ENCODE data around the gene IRF2BPL. TPM values are rescaled to one million over a fixed set of nuclear protein-coding genes. Genes with fewer than 3 reads are reported as not detected.

The IRF2BPL gene
- total RNA-seq, 1 experiment from 2014 or later: 74.6 TPM

DNA sequence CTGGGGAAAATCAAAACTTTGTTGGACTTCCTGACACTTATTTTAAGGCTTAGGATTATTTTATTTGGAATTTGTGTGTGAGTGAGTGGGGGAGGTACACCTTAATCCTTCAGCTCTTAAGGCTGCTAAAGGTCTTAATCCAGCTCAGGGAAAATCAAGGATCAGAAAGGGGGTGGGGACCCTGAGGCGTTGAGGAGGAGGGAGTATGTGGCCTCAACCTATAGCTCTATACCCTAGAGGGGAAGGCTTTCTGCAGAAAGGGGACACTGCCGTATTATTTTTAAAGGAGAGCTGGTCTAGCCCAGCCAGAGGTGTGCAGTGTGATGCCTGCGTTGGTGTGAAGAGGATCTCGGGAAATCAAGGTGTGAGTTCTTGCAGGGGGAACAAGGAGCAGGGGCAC lies 20.0 kb downstream of the IRF2BPL start:
- TF ChIP-seq SIN3A (IDR thresholded peaks at IDR 0.05; ENCODE audit: low read depth) (no peak), SRF (IDR thresholded peaks at IDR 0.05; ENCODE audit: low read depth) (no peak), CEBPB (IDR thresholded peaks at IDR 0.05; ENCODE audit: low read depth) (no peak), EGR1 (IDR thresholded peaks at IDR 0.05; ENCODE audit: low read depth) (no peak), ELF1 (IDR thresholded peaks at IDR 0.05; ENCODE audit: borderline replicate concordance, low read depth) (no peak), JUND (IDR thresholded peaks at IDR 0.05) (no peak), ZFX (IDR thresholded peaks at IDR 0.05) (no peak), POLR2AphosphoS5 (IDR thresholded peaks at IDR 0.05; ENCODE audit: low read depth, low read length) (no peak), YY1 (IDR thresholded peaks at IDR 0.05; ENCODE audit: extremely low read depth, insufficient replicate concordance, low read depth, low read length) (no peak), RAD21 (IDR thresholded peaks at IDR 0.05; ENCODE audit: low read depth) (no peak), SP1 (IDR thresholded peaks at IDR 0.05; ENCODE audit: low read depth) (no peak), POLR2A (IDR thresholded peaks at IDR 0.05; ENCODE audit: borderline replicate concordance, extremely low read depth, insufficient read depth, insufficient read length) (no peak), EZH2 (IDR thresholded peaks at IDR 0.05) (no peak)
- TF ChIP-seq, protein P1, sequence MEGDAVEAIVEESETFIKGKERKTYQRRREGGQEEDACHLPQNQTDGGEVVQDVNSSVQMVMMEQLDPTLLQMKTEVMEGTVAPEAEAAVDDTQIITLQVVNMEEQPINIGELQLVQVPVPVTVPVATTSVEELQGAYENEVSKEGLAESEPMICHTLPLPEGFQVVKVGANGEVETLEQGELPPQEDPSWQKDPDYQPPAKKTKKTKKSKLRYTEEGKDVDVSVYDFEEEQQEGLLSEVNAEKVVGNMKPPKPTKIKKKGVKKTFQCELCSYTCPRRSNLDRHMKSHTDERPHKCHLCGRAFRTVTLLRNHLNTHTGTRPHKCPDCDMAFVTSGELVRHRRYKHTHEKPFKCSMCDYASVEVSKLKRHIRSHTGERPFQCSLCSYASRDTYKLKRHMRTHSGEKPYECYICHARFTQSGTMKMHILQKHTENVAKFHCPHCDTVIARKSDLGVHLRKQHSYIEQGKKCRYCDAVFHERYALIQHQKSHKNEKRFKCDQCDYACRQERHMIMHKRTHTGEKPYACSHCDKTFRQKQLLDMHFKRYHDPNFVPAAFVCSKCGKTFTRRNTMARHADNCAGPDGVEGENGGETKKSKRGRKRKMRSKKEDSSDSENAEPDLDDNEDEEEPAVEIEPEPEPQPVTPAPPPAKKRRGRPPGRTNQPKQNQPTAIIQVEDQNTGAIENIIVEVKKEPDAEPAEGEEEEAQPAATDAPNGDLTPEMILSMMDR (IDR thresholded peaks at IDR 0.05 in 2 of 3, conservative IDR thresholded peaks at IDR 0.05 in 1 of 3; ENCODE audit: borderline replicate concordance in 1 of 3, insufficient read depth in 1 of 3, low read depth in 2 of 3, low read length in 2 of 3): no peak
- H3K4me3 ChIP-seq (replicated peaks in 1 of 2; ENCODE audit: low read depth in 1 of 2, low read length in 2 of 2): no peak overlapping the region
- no peak overlapping the region; the same call in 1 of the 2 replicates for H3K27ac ChIP-seq (ENCODE audit: low read depth, low read length)
- H3K4me2 ChIP-seq (ENCODE audit: low read length): peak overlapping the region; percentile 61; the same call in 1 of the 2 replicates
- no peaks in the 10 kb centered on the region for H3K36me3 ChIP-seq (ENCODE audit: control insufficient read depth in 1 of 2, insufficient read depth in 2 of 2, low read length in 2 of 2)
- no peaks in the 10 kb centered on the region for H3K9me3 ChIP-seq (ENCODE audit: control insufficient read depth in 1 of 2, insufficient read depth in 1 of 2, low read depth in 1 of 2, low read length in 2 of 2)
- BruUV-seq (replicated peaks): no TSS peak
- no peaks in the 10 kb centered on the region for H3K79me2 ChIP-seq (ENCODE audit: insufficient read depth, low read length)
- POLR2A ChIA-PET: interaction anchor here (0.9 to 1.5 kb wide), 4 partner anchors 13 to 61 kb away, joined by 3 to 6 read pairs (median 4); no protein-coding TSS in a partner anchor
- peaks cover 52 to 62% of the 10 kb centered on the region in 2 experiments for H3K4me1 ChIP-seq (ENCODE audit: control insufficient read depth in 1 of 2, insufficient read depth in 2 of 2, low read length in 2 of 2)
- RAD21 ChIA-PET (ENCODE audit: low non-redundant PET in 1 of 2, low total read pairs in 2 of 2, uncharacterized antibody in 2 of 2, unreplicated experiment in 2 of 2): interaction anchor here in 1 of 2 experiments (0.6 kb wide), 1 partner anchor 20 kb away, joined by 3 read pairs; no protein-coding TSS in a partner anchor
- CTCF ChIA-PET: no interaction called here
- no peak overlapping the region for H3K9ac ChIP-seq (ENCODE audit: low read length)
- H2AFZ ChIP-seq (ENCODE audit: low read depth, low read length, poor library complexity, severe bottlenecking): no peak overlapping the region
- ATAC-seq: no peak
- H4K20me1 ChIP-seq (ENCODE audit: insufficient read depth): no peaks in the 10 kb centered on the region
- no peaks in the 10 kb centered on the region for H3K9me2 ChIP-seq (ENCODE audit: insufficient read depth)
- intact Hi-C loops (cut with micrococcal nuclease): no loop called here
- no peak for DNase-seq (ENCODE audit: low read depth, low spot score)
- no peaks in the 10 kb centered on the region for H3K27me3 ChIP-seq (ENCODE audit: insufficient read depth, low read length)
